NCI-H2227 treated with DMSO at 0.1 percent for 48 hours (cell line): Measurements from ENCODE around the gene TUBE1.
A peak's percentile ranks its signal among the peaks of the same experiment; 100 is the strongest.
"Not testable (repeated sequence)": the region's sequence is repeated elsewhere in the genome, so short reads cannot be mapped to it uniquely, and the experiment has no call there.

Experiments used
- DNase-seq: peaks from one replicate; lab custom pipeline; 2025; lab: John Stamatoyannopoulos, UW

Gene TUBE1, protein sequence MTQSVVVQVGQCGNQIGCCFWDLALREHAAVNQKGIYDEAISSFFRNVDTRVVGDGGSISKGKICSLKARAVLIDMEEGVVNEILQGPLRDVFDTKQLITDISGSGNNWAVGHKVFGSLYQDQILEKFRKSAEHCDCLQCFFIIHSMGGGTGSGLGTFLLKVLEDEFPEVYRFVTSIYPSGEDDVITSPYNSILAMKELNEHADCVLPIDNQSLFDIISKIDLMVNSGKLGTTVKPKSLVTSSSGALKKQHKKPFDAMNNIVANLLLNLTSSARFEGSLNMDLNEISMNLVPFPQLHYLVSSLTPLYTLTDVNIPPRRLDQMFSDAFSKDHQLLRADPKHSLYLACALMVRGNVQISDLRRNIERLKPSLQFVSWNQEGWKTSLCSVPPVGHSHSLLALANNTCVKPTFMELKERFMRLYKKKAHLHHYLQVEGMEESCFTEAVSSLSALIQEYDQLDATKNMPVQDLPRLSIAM

DNA sequence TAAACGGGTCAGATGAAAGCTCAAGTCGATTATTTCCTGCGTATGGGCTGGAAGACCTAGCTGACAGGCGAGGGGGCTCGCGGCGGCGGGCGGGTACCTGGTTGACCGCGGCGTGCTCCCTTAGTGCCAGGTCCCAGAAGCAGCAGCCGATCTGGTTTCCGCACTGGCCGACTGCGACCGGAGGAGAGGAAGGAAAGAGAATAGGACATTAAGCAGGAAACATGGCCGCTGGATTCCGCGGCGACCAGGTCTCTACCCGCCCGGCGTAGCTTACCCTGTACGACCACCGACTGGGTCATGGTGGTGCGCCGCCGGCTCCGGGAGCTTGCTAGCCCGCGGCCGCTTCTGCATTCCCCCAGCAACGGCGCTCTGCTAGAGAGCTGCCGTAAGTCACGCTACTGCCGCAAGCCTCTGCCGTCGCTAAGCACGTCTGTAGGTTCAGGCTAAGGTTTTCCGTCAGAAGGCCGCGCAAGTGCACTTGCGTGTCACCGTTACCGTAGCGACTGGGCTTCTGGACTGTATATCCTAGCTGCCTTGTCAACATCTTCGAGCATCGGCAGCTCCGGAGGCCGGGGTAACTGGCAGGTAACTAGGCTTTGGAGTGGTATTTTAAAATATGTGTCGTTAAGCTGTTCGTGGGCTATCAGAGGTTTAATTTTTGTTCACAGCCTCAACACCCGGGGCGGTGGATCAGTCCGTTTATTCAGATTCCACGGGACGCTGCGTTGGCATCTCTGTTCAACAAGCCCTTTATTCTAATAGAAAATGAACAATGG lies at the start of gene TUBE1, which contains the start of gene FAM229B:
Gene TUBE1, minus strand, starts transcription at position 347 of the 776 bp plus-strand sequence. Its CDS starts 48 bp downstream, at position 299.
Gene FAM229B, plus strand, starts transcription at position 456 of the 776 bp plus-strand sequence. CDS start 11,693 bp downstream, outside the sequence.
- peak; percentile 75 for DNase-seq

DNA sequence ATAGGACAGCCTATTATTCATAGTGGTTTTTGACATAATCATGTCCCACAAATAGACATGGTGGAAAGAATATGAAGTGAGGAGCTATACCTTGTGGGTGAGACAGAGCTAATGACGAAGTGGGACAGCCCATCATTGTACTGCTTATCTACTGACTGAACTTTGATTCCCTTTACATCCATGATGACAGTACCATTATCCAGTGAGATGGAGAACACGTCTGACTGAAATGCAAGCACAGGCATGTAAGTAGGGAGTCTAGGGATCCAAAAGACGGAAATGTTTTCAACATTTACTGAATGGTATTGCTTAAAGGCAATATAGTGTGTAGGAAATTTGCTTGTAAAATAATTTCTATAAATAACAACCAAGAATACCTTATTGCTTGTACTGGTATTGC lies 43.6 kb upstream of the TUBE1 start:
- DNase-seq, result no peak

DNA sequence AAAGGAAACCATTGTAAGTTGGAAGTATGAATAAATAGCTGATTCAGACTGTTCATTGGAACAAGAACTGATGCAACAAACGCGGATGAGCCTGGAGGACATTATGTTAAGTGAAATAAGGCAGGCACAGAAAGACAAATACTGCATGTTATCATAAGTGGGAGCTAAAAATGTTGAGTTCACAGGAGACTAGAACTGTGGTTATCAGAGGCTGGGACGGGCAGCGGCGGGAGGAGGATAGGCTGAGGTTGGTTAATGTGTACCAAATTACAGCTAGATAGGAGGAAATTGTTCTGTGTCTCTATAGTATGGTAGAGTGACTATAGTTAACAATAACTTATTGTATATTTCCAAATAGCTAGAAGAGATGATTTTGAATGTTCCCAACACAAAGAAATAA lies 40.9 kb upstream of the TUBE1 start:
- no peak for DNase-seq

DNA sequence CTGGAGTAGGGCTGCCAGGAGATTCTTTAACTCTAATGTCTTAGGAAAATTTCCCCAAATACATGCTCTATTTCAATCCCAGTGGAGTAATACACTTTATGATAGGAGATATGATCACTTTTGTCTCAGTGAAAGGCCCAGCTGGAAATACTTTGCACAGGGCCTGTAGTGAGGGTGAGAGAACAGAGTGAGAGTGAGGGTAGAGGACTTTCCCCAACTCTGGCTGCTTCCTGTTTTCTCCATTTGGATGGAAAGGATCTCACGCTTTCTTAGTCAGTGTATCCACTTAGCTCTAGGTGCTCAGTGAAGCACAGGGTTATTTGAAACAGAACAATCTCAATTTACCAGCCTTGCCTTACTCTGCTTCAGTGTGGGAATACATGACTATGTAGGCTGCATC lies 36.7 kb upstream of the TUBE1 start:
- no peak for DNase-seq

DNA sequence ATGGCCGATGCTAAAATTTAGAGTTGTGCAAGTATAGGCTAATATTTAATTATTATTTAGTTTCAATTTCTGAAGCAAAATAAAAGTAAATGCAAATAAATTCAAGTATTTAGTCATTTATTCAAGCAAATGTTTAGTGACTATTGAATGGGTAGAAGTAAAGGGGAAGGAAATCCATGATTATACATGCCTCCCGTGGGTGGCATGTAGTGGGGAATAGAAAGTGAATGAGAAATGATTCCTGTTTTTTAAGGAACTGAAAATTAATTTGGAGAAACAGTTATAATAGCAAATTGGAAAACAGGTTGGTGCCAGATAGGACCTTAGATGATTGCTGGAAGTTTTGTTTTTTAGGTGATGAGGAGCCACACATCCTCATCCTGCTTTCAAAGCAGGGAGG lies 35.5 kb upstream of the TUBE1 start:
- DNase-seq, result no peak

DNA sequence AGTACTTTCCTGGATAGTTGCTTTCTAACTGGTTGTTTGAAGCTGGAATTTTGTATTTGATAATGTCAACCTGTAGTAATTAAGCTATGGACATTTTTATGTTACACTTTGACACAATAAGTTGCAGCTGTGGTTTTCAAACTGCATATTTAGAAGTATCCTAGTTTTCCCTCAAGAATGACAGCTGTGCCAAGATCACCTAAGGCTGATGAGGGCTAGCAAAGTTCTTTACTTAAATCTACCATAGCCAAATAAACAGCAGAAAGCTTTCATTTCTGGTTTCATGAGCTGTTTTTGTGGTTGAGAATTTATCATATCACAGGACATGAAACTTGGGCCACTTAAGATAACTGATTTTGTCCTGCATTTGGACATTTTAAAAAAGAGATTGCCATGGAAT lies 30.8 kb upstream of the TUBE1 start:
- DNase-seq, result no peak

DNA sequence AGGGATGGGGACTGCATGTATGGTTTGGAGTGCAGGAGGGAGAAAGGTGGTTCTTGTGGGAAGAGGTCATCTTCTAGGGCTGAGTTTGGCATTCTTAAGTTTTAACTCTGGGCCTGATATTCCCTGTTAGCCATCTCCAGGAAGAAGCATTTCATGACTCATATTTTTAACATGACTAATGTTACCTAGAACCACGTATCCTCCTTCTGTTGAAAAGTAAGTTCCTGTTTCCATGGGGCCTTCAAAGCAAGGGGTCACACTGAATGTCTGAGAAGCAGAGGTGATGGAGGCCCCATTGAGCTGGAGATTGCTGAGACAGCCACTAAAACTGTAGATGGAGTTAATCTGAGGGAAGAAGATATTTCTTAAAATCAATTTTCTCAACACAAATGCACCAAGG lies 30.3 kb upstream of the TUBE1 start:
- DNase-seq, result no peak

DNA sequence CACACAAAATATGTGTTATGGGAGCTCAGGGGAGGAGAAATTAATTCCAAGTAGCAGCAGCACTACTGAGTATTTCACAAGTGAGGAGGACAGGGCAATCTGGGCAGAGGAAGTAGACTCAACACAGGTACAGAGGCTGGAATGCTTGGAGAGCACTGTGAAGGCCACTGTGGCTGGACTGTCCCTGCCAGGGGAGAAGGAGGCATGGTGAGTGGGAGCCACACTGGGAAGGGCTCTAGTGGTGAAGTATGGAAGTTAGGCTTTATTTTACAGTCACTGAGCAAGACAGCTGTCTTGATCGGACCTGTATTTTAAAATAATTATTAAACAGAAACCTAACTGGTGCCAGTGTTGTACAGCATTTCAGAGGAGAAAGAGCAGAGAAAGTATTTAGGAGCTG lies 28.9 kb upstream of the TUBE1 start:
- DNase-seq, result no peak

DNA sequence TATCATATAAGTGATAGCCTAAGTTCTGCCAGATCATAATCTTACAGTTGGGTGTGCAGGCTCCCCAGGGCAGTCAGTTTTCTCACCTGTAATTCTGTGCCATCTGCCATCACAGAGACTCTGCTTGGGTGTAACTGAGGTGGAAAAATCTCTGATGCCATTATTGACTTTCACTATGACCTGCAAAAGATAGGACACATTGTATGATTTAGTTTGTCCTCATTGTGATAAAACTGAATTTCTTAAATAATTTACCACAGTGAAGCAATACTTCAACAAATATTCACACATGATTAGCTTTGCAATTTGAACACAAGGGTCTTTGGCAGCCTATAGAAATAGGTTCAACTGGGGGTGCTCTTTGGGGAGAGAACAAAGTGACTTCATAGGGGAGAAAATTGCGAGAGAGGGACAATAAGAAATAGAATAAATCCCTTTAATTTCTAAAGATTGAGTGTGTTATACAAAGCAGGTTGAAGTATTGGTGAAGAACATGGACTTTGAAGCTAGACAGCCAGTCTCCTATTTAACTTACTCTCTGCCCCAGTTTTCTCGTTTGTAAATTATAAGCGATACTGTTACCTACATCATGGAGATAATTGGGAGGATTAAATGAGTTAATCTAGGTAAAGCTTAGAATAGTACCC lies 27.4 kb upstream of the TUBE1 start:
- DNase-seq, result no peak

DNA sequence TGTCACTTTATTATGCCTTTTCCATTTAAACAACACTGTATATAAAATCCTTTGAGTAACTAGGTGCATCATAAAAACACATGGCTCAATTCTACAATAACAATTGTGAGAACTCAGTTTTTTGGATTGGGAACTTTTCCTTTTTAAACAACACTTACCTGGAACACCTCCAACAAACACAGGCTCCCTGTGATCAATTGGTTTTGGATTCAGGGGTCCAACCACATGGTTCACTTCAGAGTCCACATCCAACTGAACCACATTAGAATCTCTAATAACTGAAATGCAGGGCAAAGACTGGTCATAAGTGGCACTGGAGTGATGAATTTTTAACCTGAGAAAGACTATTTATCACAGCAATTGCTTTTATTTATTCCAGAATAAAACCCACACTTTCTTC lies 26.6 kb upstream of the TUBE1 start:
- no peak for DNase-seq

DNA sequence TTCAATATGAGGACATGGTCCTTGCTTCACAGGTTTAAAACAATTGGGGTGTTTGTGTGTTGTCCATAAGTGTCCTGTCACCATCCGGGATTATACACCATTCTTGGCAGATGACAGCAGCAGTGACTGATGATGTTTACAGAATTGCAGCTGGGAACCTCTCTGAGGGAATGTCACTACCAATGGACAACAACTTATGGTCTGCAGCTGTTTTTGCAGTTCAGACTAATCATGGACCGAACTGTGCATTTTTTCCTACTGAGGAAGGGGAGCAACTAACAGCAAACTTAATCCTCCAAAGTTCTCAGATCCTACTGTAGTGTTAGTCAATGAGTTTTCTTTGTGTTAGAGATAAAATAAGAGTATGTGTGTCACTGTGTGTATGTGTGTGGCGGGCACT lies 26.1 kb upstream of the TUBE1 start:
- DNase-seq, result no peak

DNA sequence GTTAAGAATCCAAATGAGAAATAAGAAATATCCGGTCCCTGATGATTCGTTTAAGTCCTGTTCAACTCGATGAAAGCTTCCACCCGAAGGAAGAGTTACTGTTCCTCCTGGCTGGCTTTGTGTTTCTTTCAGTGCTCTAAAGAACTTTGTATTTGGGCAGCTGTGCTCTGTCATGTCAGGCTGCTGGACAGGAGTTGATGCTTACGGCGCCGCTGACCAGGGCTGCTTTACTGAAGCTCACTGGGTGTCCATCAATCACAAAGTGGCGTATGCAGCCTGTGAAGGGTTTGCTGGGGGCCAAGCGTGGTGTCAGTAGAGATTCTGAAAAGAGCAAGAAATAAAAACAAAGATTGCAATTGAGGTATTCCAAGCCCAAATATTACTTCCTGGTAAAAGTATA lies 22.0 kb upstream of the TUBE1 start:
- no peak for DNase-seq

DNA sequence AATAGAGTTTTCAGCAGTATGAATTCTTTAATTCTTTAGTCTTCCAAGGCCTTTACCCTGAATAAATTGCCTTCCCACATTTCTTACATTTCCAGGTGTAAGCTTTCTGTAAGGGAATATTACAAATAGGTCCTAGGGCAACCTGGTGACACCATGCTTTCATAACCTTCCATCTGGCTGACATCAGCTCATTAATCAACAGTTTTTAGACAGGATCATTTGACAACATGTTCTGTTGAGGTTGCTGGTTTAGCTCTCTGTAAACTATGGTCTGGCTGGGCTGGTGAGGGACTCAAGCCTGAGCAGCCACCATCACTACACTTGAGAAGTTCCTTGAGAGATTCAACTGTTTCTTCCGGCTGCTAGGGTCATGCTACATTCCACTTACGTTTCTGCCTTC lies 19.3 kb upstream of the TUBE1 start:
- DNase-seq, result no peak

DNA sequence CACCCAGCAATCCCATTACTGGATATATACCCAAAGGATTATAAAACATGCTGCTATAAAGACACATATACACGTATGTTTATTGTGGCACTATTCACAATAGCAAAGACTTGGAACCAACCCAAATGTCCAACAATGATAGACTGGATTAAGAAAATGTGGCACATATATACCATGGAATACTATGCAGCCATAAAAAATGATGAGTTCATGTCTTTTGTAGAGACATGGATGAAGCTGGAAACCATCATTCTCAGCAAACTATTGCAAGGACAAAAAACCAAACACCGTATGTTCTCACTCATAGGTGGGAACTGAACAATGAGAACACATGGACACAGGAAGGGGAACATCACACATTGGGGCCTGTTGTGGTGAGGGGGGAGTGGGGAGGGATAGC lies 18.7 kb upstream of the TUBE1 start:
- DNase-seq, result not testable (repeated sequence)

DNA sequence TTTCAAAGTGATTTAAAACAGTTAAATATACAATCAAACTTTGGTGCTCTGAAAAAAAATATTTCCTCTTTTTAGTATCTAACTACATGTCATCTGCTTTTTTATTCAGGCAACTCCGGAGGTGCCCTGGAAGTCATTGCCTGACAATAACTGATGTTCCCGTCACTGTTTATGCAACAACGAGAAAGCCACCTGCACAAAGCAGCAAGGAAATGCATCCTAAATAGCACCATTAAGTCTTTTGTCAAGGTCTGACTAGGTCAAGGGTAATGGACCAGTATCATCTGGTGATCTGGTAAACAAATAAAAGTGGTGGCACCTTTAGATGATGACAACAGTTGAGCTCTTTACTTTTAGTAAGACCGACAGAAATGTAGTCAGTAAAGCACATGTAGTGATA lies 13.3 kb upstream of the TUBE1 start:
- DNase-seq, result no peak

DNA sequence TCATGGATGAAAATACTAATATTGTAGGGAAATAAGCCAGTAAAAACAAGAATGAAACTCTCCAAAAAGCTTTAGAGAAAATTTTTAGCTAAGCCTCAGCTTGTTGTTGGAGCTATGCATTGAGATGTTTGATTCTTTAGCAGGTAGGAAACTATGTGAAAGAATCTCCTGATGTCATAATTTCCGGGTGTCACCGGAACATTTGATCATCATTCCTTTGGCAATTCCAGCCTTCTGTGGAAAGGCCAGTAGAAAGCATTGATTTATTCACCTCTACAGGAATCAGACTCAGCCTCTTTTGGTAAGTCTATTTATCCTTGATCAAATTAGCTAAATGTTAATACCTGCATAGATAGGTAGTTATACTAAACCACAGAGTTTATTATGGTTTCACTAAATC lies 9.6 kb upstream of the TUBE1 start:
- no peak for DNase-seq

DNA sequence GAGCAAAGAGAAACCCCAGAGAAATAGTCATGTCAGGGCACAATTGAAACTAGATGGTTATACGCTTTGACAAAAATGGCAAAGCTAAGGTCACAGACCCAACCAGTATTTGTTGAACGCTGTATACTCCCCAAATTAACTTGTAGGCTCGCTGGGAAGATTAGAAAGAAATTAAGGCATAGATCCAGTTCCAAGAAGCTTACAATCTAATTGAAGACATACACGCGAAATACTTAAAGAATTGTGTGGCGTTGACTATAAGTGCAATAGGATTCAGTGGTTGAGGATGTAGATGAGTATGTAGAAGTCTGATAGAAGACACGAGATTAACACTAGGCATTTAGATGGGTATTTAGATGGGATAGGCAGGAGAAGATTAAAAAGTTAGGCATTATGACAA lies 634 bp upstream of the TUBE1 start:
- no peak for DNase-seq

DNA sequence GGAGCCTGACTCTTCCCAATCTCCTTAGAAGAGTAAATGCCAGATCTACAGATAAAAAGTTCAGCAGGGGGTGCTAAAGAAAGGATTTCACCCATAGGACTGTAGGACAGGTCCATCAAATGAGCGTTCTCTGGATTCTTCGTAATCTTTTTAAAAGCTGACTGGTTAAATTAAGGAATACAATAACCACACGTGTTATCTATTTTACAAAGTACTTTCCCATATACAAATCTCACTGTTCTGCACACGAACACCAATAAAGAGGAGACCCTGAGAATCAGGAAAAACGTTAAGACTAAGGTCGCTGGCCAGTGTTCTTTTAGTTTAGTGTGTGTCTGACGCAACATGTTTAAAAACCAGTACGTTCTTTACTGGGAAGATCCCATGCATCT lies 542 bp downstream of the TUBE1 start:
- DNase-seq, result no peak

DNA sequence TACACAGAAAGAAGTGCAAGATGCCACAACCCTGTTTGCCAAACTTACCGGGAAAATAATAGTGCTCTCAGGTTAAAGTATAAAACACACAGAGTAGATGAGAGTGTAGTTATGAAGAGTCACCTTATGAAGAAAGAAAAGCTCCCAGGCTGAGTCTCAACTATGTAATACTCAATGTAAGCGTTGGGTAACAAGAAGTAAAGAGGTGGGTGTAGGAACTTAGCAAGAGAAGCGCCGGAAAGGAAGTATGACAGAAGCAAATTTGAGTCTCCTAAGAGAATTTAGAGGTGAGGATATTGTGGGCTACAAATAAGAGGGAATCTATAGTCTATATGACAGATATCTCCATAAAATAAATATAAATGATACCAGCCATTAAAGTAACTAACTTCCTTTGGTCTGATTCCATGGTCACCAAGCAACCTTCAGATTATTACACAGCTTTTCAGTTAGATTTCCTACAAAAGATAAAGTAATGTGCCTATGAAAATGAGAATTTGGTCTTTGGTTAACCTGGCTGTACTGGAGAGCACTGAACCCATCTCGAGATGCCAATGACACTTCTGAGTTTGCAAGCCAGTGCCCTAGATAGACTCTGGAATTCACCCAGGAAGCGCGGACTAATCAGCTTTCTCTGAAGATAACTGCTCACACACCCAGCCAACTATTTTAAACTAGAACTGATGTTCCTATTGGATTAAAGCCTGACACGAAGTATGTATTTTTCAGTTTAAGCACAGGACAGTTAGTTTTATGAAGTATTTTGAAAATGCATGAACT lies 1.8 kb downstream of the TUBE1 start:
- no peak for DNase-seq

DNA sequence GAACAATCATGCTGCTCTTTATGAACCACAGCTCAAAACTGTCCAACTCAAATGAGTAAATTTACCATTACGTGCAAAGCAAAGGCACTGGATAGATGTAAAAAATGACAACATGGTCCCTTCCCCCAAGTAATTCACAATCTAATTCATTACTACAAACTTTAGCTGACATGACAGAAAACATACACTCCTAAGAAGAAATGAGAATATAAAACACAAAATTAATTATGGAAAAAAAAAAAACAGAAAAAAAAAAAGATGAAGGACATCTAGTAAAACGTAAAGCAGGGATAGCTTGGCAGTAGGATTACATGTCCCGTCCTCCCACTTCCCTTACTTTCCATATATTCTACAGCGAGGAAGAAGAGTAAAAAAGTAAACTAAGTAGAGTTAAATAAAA lies 5.7 kb downstream of the TUBE1 start:
- no peak for DNase-seq

DNA sequence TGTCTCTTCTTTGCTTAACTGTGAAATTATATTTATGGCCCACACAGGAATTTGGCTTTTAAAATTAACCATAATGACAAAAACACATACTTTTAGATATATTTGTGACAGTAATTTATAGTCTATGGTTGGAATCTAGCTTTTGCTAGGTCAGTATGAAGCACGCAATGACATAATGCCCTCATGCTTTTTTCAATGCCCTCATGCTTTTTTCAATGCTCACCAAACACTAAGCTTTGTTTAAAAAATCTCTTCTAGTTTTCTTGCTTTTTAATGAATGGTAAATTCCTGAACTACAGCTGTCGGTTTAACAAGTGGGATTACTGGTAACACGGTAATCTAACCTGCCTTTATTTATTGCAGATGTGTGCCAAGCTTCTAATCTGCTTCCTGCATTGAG lies 20.7 kb downstream of the TUBE1 start:
- no peak for DNase-seq

DNA sequence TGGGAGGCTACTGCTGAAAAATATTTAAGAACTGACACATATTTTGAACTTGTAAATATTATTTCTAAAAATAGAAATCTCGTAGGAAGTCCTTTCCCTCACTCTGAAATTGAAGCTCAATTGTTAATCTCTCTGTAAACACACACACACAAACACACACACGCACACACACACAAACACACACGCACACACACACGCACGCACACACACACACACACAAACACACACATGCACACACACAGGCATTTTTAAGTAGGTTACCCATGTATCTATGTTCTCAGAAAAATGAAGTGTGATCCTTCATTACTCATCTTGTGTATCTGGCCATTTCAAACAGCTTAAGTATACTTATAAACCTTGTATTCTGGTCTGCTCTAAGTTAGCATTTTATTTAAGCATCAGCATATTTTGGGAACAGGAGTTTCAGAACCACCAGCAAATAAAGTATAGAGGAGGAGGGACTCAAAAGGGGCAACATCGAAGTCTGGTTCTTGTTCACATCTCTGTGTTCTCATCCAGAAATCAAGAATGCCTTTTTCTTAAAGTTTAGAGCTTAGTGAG lies 21.8 kb downstream of the TUBE1 start:
- no peak for DNase-seq
